ENCODE data around the gene PPEF2.

DNA sequence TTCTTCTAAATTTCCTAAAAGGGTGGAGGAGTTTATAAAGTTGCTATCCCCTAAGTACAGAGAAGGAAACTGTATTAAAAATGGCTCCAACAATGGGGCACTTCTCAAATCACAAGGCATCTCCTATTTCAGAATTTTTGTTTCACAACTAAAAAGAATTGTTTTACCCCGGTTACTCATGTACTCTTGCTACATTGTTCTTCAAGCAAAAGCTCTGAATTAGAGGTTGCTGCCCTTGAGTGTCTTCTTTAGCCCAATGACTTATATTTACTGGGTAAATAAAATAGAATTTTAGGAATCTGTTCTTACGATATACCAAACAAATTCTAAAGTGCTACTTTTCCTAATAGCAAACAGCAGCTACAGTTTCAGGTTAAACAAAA lies 67.5 kb downstream of the PPEF2 start:
- TF ChIP-seq EZH2 (IDR thresholded peaks at IDR 0.05; ENCODE audit: borderline replicate concordance) (no peak), CTCF (IDR thresholded peaks at IDR 0.05; ENCODE audit: poor library complexity) (no peak), EZH2phosphoT487 (IDR thresholded peaks at IDR 0.05; ENCODE audit: low read depth, severe bottlenecking, unreplicated experiment) (no peak)

All from hepatocyte (in vitro differentiated cells).